HUES6 (cell line): ENCODE results near the gene TTC19.

ENCODE experiments used
- H3K27ac ChIP-seq: 2 replicates; pipeline ENCODE4 v1.7.0; 2013; ENCODE audit warnings: low read depth, mild to moderate bottlenecking, low read length, inconsistent platforms
- H3K27me3 ChIP-seq: 2 replicates; pipeline ENCODE4 v1.6.1; 2013; ENCODE audit warnings: low read length; ENCODE audit not compliant: control insufficient read depth, insufficient read depth
- H3K36me3 ChIP-seq: 2 replicates; pipeline ENCODE4 v1.6.1; 2013; ENCODE audit warnings: low read length; ENCODE audit not compliant: control insufficient read depth, insufficient read depth
- H3K4me1 ChIP-seq: 2 replicates; pipeline ENCODE4 v1.6.1; 2013; ENCODE audit warnings: low read length; ENCODE audit not compliant: control insufficient read depth, insufficient read depth
- H3K4me3 ChIP-seq: 2 replicates; pipeline ENCODE4 v1.5.1; 2013; ENCODE audit warnings: low read depth, low read length
- H3K9ac ChIP-seq: one replicate; pipeline ENCODE4 v1.6.1; 2013; ENCODE audit warnings: mild to moderate bottlenecking, low read length
- H3K9me3 ChIP-seq: 2 replicates; pipeline ENCODE4 v1.6.1; 2013; ENCODE audit warnings: low read depth, low read length; ENCODE audit not compliant: control insufficient read depth, insufficient read depth

TTC19 gene

DNA sequence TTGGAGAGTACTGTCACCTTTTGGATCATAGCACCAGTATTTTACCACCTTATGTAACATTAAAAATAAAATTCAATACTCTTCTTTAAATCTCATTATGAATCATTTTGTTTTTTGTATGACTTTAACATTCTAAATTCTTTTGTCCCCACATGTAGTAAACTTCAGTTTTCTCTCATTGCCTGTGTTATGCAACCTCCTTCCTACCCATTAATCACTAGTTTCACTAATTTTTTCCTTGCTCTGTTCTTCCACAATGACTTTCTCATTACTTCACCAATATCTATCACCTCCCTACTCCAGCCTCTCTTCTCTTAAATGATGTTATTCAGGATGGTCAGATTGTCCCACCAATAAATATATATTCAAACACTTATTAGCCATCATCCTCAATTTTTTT, 68.7 kb downstream of the TTC19 start:
- Histone ChIP-seq H3K27ac (no peak overlapping the region), H3K9me3 (no peaks in the 10 kb centered on the region), H3K27me3 (no peaks in the 10 kb centered on the region), H3K4me1 (no peaks in the 10 kb centered on the region), H3K4me3 (no peak overlapping the region), H3K9ac (no peak overlapping the region), H3K36me3 (peaks cover 93% of the 10 kb centered on the region)

- Histone ChIP-seq H3K27me3 (no peaks in the 10 kb centered on the region), H3K9me3 (no peaks in the 10 kb centered on the region), H3K36me3 (peaks cover 90% of the 10 kb centered on the region), H3K4me3 (no peak overlapping the region), H3K9ac (no peak overlapping the region), H3K27ac (no peak overlapping the region), H3K4me1 (no peaks in the 10 kb centered on the region)
Measured at GRCh38 chr17:16072031-16072430, 72.4 kb downstream of the TTC19 start.

GRCh38 chr17:16073845-16074244, 74.2 kb downstream of the TTC19 start:
- H3K36me3 ChIP-seq: peaks cover 84% of the 10 kb centered on the region
- H3K27ac ChIP-seq: no peak overlapping the region

DNA sequence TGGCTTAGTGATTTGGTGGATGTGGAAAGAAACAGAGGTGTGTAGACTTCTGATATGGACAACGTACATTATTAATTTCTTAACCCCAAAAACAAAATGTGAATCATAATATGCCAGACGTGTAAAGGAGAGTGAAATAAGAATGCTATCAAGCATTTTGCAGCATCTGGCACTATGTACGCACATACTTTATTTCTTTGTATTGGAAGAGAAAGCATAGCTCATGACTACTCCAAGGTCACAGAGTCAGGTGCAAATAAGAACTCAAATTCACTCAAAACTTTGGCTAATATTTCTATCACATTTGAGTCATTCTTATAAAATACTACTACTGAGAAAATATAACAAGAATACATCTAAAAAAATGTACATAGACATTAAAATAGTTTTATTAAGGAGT, 74.8 kb downstream of the TTC19 start:
- no peak overlapping the region for H3K27ac ChIP-seq
- no peak overlapping the region for H3K9ac ChIP-seq
- H3K4me1 ChIP-seq: no peaks in the 10 kb centered on the region
- no peak overlapping the region for H3K4me3 ChIP-seq
- no peaks in the 10 kb centered on the region for H3K9me3 ChIP-seq
- peaks cover 84% of the 10 kb centered on the region for H3K36me3 ChIP-seq
- H3K27me3 ChIP-seq: no peaks in the 10 kb centered on the region

More at GRCh38 chr17:16073845-16074244, 74.2 kb downstream of the TTC19 start:
- Histone ChIP-seq H3K9me3 (no peaks in the 10 kb centered on the region), H3K4me3 (no peak overlapping the region), H3K9ac (no peak overlapping the region), H3K27me3 (no peaks in the 10 kb centered on the region), H3K4me1 (no peaks in the 10 kb centered on the region)

- H3K9me3 ChIP-seq: no peaks in the 10 kb centered on the region
- H3K27ac ChIP-seq: no peak overlapping the region
- no peak overlapping the region for H3K9ac ChIP-seq
- no peak overlapping the region for H3K4me3 ChIP-seq
- H3K4me1 ChIP-seq: no peaks in the 10 kb centered on the region
- no peaks in the 10 kb centered on the region for H3K27me3 ChIP-seq
- H3K36me3 ChIP-seq: peaks cover 81% of the 10 kb centered on the region
Measured at GRCh38 chr17:16075949-16076348, 76.3 kb downstream of the TTC19 start.
